Motor neuron (in vitro differentiated cells): ENCODE data around the gene MARK3. TPM values are rescaled to one million over a fixed set of nuclear protein-coding genes. Genes with fewer than 3 reads are reported as not detected.
"Not testable (repeated sequence)": the region's sequence is repeated elsewhere in the genome, so short reads cannot be mapped to it uniquely, and the experiment has no call there.

Experiments used
- ATAC-seq, 8 experiments: fragments of 200-7000 bp; cut with Tn5 transposase; replicated peaks in 6 of 8; 2 replicates each; pipeline ENCODE4 v1.8.0; 2021; ENCODE audit warnings: mild to moderate bottlenecking in 8 of 8, moderate library complexity in 8 of 8
- H3K27ac ChIP-seq, 2 donors: fragments of 250-450 bp; sonication (Bioruptor Pico); 2 replicates each; pipeline ENCODE4 v1.9.0; 2021; ENCODE audit warnings: antibody characterized with exemption in 2 of 2, mild to moderate bottlenecking in 2 of 2, moderate library complexity in 1 of 2
- H3K4me1 ChIP-seq, 2 donors: fragments of 250-450 bp; sonication (Bioruptor Pico); replicated peaks in 1 of 2; 2 replicates each; pipeline ENCODE4 v1.6.1; 2021; ENCODE audit warnings: antibody characterized with exemption in 2 of 2, mild to moderate bottlenecking in 2 of 2, moderate library complexity in 1 of 2
- H3K4me3 ChIP-seq, 5 donors: fragments of 250-450 bp; sonication (Bioruptor Pico); 2 replicates each; pipeline ENCODE4 v1.9.0; 2021; ENCODE audit warnings: antibody characterized with exemption in 5 of 5, mild to moderate bottlenecking in 5 of 5, moderate library complexity in 4 of 5
- WGBS, 10 experiments: fragments of 450-650 bp; shearing (Covaris generic); methylation state at CpG; one replicate each; pipeline ENCODE4 v1.0.0; 2022; 5-methylcytosine and 5-hydroxymethylcytosine counted together
- in situ Hi-C, 9 experiments: fragments of 400-800 bp; cut with MboI; loops; one replicate each; pipeline ENCODE4 v1.15.0; 2021; ENCODE audit warnings: low sequenced_read_pairs in 9 of 9, low pct_unique_long_range_greater_than_20kb in 2 of 9; ENCODE audit not compliant: unreplicated experiment in 9 of 9
- total RNA-seq, 8 experiments: library from RNA; unstranded; fragments of 300-600 nt; gene quantifications; 2 replicates each; pipeline versions ENCODE4 v1.2.3 to v1.2.4, GENCODE V29; 2022

Gene MARK3
- total RNA-seq, 8 experiments from 2014 or later: 62.8 to 149 (median 74.2) TPM

DNA sequence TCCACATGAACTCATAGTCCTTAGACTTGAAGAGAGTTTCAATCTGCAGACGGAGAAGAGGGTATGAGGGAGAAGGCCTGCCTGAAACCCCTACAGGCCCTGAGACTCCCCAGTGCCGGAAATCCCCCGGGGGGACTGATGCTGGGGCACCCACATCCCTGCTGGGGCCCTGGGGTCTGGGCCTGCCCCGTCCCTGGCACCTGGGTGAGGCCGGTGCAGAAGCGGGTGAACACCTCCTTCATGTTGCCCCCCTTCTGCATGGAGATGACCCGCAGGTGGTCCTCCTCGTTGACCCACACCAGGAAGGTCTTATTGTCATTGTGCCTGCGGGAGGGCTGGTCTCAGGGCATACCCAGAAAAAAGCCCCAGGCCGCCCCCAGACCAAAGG, 135.0 kb downstream of the MARK3 start:
- in situ Hi-C loops: no loop called here
- H3K4me3 ChIP-seq: peak overlapping the region; percentile 60 to 78 (median 71)
- H3K27ac ChIP-seq: peak overlapping the region; percentile 85 to 94
- no peak for ATAC-seq
- 80 to 90% (median 83%) methylated on average over 1 to 4 of the region's 10 CpGs; no CpG with 5 or more reads in 7 of the 10 experiments for WGBS, 10 experiments
- H3K4me1 ChIP-seq: peaks cover 18 to 42% of the 10 kb centered on the region in 2 donors

DNA sequence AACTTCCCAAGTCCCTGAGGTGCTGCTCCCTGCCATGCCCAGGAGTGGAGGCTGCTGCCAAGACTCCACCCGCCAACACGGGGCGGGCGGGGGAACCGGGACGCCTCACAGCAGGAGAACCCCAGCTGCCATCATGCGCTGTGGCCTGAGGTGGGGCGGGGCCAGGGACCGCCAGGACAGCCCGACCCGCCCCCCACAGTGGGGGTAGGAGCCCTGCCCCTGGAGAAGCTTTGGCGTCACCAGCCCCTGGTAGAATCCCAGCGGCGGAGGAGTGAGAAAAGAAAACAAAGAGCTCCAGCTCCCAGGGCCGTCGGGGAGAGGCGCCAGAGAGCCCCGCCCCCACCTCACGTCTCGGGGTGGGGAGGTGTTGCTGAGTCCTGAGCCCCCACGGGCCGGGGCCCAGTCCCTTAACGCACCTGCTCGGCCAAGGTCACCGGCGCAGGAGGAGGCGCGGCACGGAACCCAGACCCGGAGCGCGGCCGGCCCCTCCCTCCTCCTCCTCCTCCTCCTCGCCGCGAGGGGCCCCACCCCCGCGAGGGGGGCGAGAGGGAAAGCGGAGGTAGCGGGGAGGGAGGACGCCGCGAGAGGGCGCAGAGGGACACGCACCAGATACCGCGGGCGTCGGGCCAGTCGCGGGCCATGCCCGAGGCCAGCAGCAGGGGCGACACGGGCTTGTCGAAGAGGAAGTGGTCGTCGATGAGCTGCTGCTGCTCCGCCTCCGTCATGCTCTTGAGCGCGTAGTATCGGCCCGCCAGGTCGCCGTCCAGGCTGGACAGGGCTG, 135.6 kb downstream of the MARK3 start:
- peaks cover 18 to 42% of the 10 kb centered on the region in 2 donors for H3K4me1 ChIP-seq
- WGBS, 10 experiments: no CpG with 5 or more reads among the region's 66 CpGs
- in situ Hi-C loops: no loop called here
- ATAC-seq: peak; percentile 15 to 60 (median 44)
- peak overlapping the region; percentile 60 to 78 (median 71) for H3K4me3 ChIP-seq
- peak overlapping the region; percentile 85 to 94 for H3K27ac ChIP-seq

DNA sequence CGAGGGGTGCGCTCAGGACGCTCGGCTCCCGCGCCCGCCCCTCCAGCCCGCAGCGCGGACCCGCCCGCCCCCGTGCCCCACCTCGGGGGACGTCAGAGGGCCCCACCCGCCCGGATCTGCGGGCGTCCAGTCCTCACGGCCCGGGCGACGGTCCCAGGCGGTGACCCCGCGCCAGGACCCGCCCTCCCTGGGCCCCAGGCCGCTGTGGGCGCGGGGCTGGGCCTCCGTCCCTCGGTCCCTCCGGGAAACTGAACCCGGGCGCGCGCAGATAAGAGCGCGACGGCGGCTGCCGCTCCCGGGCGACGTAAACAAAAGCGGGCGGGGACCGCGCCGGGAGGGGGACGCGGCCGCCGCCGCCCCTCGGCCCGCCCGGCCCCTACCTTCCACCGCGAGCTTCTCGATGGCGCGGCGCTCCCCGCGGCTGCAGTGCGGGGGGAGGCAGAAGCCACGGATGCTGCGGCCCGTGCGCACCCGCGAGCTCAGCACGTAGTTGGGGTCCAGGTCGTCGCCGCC, 136.3 kb downstream of the MARK3 start:
- peak in 5 of 8 experiments; percentile 3 to 31 (median 21) for ATAC-seq
- in situ Hi-C loops: no loop called here

DNA sequence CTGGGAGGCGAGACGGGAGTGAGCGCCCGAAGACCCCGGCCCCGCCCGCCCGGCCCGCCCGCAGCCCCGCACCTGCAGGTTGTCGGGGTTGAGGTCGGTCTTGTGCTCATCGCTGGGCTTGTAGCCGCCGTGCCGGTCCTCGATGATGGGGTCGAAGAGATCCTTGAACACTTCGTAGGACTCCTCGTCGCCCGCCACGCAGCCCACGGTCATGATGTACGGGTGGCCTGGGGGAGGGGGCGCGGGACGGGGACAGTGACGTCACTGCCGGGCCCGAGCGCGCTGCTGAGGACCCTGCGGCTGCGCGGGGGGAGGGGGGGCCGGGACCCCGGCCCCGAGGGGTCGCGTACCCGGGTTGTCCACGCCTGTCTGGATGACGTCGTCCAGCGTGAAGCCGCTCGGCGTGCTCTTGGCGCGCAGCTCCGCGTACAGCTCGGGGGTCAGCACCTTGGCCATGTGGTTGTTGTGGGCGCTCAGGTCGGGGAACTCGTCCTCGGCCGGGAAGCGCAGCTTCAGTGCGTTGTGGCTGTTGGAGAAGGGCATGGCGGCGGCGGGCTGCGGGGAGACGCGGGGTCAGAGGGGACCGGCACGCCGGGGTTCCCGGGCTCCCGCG, 136.8 kb downstream of the MARK3 start:
- 0% methylated on average over 5 of the region's 74 CpGs; no CpG with 5 or more reads in 9 of the 10 experiments for WGBS, 10 experiments
- in situ Hi-C loops: no loop called here
- Histone ChIP-seq H3K4me3 (peak overlapping the region; percentile 60 to 78 (median 71)), H3K4me1 (peaks cover 18 to 38% of the 10 kb centered on the region in 2 donors), H3K27ac (peak overlapping the region; percentile 85 to 94)
- peak in 6 of 8 experiments; percentile 3 to 51 (median 28) for ATAC-seq

More for the DNA sequence above, 136.3 kb downstream of the MARK3 start:
- H3K27ac ChIP-seq: peak overlapping the region; percentile 85 to 94
- no CpG with 5 or more reads among the region's 77 CpGs for WGBS, 10 experiments
- peak overlapping the region; percentile 60 to 78 (median 71) for H3K4me3 ChIP-seq
- peaks cover 18 to 42% of the 10 kb centered on the region in 2 donors for H3K4me1 ChIP-seq

DNA sequence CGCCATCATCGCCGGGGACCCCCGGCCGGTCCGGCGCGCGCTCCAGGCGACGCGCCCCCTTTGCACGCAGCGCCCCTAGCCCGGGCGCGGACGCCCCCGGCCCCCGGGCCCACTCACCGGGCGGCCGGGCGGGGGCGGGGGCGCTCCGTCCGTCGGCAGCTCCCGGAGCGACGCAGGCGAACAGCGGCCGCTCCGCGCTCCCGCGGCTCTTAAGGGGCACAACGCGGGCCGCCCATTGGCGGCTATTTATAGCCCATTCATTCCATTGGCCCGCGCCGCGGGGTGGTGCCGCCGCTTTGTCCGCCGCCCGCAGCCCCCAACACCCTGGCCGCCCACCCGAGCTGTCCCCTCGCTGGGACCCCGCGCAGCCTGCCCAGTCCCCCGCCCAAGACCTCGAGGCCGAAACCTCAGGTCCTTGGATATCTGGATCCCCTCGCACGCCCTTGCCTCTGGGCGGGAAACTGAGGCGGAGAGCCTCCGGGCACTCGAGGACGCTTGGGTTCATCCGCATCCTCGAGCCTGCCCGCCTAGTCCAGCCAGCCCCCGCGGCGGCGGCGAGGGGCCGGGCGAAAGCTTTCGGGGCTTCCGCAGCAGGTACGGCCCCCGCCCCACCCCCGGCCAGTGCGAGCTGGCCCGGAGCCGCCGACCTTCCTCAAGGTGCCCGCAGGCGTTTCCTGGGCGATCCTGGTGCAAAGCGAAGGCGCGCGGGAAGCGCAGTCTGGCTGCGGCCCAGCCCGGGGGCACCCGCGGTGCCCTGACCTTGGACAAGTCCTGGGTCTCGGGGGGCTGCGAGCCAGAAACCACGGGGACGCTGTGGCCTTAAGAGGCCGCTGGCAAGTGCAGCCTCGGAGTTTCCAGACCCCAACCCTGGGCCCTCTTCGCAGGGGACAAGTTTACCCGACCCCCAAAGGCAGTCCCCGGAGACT, 137.7 kb downstream of the MARK3 start, which contains the start of gene CKB:
Gene CKB, minus strand, starts transcription at position 182 of the 926 bp plus-strand sequence. CDS start 337 bp downstream, outside the sequence.
- Histone ChIP-seq H3K27ac (peak within 1 kb of the TSS; percentile 85 to 94), H3K4me1 (peaks cover 23 to 36% of the 10 kb centered on the region in 2 donors), H3K4me3 (peak within 1 kb of the TSS; percentile 60 to 78 (median 71))
- in situ Hi-C loops: no loop called here
- peak; percentile 8 to 63 (median 34) for ATAC-seq
- WGBS, 10 experiments: 0 to 58% (median 4%) methylated on average over 2 to 9 of the region's 107 CpGs; no CpG with 5 or more reads in 5 of the 10 experiments

GRCh38 chr14:103523575-103523954, 138.3 kb downstream of the MARK3 start:
- Histone ChIP-seq H3K4me3 (peak overlapping the region in 4 of 5 donors; percentile 60 to 78 (median 68)), H3K4me1 (peaks cover 27 to 36% of the 10 kb centered on the region in 2 donors), H3K27ac (no peak overlapping the region)
- ATAC-seq: no peak
- 10 to 100% (median 54%) methylated on average over 1 to 10 of the region's 10 CpGs; no CpG with 5 or more reads in 2 of the 10 experiments for WGBS, 10 experiments
- in situ Hi-C loops: no loop called here

DNA sequence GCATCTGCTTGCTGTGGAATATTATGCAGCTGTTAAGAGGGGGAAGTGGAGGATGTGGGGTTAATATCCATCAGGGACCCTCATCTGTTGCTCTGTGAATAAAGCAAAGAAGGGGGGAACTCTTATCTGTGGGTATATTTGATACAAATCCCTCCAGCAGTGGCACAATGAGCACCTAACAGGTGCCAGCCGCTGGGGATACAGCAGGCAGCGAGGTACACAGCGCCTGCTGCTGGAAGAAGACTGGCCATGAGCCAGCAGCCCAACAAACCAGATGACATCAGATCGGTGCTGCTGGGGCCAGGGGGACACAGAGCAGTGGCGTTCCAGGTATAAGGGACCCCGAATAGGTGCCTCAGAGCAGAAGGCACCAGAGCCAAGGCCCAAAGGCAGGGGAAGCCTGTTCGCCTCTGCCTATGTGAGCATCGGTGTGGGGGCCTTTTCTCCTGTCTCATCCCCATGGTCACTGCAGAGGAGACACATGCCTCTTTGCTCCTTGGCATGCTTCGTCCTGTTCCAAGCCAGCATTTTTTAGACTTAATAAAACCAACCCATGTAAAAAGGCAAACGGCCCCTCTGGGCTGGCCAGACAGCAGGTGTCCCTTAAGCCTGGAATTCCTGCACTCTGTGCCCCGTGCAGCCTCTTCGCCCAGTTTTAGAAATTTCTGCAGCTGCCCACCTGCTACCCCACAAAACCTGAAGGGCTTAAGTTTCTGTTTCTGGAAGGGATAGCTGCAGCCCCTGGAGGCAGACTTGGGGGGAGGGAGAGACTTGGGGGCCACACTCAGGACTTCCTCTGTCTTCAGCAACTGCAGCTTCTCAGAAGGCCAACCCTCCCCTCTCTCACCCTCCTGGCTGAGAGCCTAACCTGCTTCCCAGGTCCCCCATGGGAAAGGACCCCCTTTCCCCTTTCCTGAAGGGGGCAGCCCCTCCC, 139.1 kb downstream of the MARK3 start:
- Histone ChIP-seq H3K27ac (no peak overlapping the region), H3K4me3 (no peak overlapping the region), H3K4me1 (peaks cover 23 to 31% of the 10 kb centered on the region in 2 donors)
- 20 to 100% (median 87%) methylated on average over 1 to 5 of the region's 12 CpGs; no CpG with 5 or more reads in 4 of the 10 experiments for WGBS, 10 experiments
- in situ Hi-C loops: no loop called here
- ATAC-seq: no peak

DNA sequence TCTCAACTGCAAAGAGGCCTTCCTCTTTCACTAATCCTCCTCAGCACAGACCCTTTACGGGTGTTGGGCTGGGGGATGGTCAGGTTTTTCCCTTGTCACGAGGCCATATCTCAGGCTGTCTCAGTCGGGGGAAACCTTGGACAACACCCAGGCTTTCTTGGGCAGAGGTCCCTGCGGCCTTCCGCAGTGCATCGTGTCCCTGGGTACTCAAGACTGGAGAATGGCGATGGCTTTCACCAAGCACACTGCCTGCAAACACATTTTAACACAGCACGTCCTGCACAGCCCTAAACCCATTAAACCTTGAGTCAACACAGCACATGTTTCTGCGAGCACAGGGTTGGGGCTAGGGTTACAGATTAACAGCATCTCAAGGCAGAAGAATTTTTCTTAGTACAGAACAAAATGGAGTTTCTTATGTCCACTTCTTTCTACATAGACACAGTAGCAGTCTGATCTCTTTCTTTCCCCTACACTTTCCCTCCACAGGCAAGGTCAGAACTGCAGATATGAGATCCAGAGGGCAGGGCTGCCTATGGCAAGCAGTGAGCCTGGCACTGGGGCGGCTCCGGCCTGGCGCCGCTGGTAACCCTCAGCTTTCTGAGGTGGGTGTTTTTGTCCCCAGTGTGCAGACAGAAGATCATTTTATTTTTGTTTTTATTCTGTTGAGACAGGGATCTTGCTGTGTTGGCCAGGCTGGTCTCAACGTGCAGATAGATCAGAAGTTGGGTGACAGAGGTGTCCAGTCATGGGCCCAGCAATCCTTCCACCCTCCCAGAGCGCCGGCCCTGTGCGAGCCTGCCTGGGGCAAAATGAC, 140.4 kb downstream of the MARK3 start:
- ATAC-seq, in situ Hi-C loops, H3K4me3 ChIP-seq, H3K27ac ChIP-seq: not testable (repeated sequence)
- peaks cover 24 to 29% of the 10 kb centered on the region in 2 donors for H3K4me1 ChIP-seq
- WGBS, 10 experiments: 20 to 92% (median 79%) methylated on average over 2 to 9 of the region's 17 CpGs; no CpG with 5 or more reads in 4 of the 10 experiments

DNA sequence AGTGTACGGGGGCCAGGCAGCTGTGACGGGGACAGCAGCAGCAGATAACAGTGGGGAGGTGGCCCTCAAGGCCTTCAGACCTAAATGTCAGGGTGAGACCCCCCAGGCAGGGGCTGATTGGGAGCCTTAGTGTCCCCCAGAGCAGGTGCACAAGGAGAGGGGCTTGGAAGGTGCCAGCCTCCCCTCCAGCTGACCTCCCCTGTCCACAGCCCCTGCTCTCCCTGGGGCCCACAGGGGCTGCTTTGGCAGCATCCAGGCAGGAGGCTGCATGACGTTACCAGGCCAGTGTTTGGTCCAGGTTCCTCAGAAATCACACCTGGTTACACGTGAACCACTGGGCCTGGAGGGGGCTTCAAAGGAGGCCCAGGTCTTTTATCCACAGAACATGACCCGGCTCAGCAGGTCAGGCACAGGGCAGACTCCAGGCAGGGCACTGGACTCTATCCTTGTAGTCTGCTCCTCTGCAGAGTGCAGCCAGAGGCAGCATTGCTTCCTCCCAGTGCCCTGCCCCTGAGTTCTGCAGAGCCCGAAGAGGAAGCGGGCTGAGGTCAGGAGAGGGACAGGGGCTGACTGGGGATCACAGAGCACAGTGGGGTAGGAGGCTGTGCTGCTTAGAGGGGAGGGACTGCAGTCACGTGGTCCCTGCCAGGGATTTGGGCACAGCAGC, 141.2 kb downstream of the MARK3 start:
- ATAC-seq: no peak
- in situ Hi-C loops: no loop called here
- H3K4me1 ChIP-seq: peaks cover 24 to 29% of the 10 kb centered on the region in 2 donors
- WGBS, 10 experiments: 80 to 100% (median 89%) methylated on average over 2 to 3 of the region's 8 CpGs; no CpG with 5 or more reads in 6 of the 10 experiments
- H3K27ac ChIP-seq: no peak overlapping the region
- no peak overlapping the region for H3K4me3 ChIP-seq

- no peak overlapping the region for H3K27ac ChIP-seq
- in situ Hi-C loops: no loop called here
- no peak for ATAC-seq
Observed at GRCh38 chr14:103526914-103527248, 141.7 kb downstream of the MARK3 start.

More at GRCh38 chr14:103526914-103527248, 141.7 kb downstream of the MARK3 start:
- H3K4me3 ChIP-seq: no peak overlapping the region
- 67 to 100% methylated on average over 1 of the region's 1 CpG; no CpG with 5 or more reads in 8 of the 10 experiments for WGBS, 10 experiments
- H3K4me1 ChIP-seq: peaks cover 24 to 29% of the 10 kb centered on the region in 2 donors
